Stimulated activated CD4-positive, alpha-beta T cell treated with anti-CD3 and anti-CD28 coated beads, TNF-alpha, amount 100 ng/mL, for 24 hours (primary cell): ENCODE results near the gene ELL2.

Experiments
- DNase-seq, 3 experiments: peaks; one replicate each; pipeline ENCODE4 v3.0.0-alpha.2; 2020; ENCODE audit warnings: low read depth in 3 of 3

The ELL2 gene

DNA sequence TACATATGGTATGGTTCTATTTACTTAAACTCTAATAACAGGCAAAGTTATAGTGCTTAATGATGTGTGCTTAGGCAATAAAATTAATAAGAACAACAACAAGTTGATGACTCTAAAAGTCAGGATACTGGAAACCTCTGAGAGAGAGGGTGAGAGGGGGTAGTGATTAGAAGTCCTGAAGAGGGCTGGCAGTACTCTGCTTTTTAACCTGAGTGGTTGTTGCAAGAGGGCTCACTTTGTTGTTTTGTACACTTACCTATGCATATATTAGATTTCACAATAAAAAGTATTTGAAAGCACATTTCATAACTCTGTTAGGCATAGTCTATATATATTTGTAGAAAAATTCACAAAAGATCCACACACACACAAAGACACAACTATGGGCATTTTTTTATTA is 21.4 kb upstream of the ELL2 start:
- no peak for DNase-seq

GRCh38 chr5:95976606-95977005 is 15.0 kb upstream of the ELL2 start:
- DNase-seq = no peak

GRCh38 chr5:95975703-95976102 is 14.1 kb upstream of the ELL2 start:
- DNase-seq = no peak

- no peak for DNase-seq
These were observed 12.2 kb upstream of the ELL2 start for GRCh38 chr5:95973793-95974325.

- DNase-seq = no peak
These were observed 10.5 kb upstream of the ELL2 start for GRCh38 chr5:95972196-95972595.

DNA sequence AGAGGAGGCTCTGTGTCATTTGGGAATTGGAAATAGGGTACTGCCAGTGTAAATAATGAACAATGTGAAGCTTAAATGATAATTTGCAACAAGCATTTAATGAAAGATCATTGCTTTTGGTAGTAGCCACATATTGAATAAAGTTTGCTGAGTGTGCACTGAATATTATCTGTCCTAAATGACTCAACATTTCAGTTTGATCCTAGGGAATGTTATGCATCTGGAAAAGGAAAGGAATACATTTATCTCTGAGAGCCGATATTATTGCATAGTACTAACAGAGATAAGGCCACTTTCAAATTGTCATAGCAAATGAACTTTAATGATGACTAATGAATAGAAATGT is 8.7 kb upstream of the ELL2 start:
- no peak for DNase-seq

GRCh38 chr5:95969651-95970358 is 8.2 kb upstream of the ELL2 start:
- DNase-seq = no peak

- DNase-seq = no peak
These were observed 7.4 kb upstream of the ELL2 start for GRCh38 chr5:95969055-95969454.

DNA sequence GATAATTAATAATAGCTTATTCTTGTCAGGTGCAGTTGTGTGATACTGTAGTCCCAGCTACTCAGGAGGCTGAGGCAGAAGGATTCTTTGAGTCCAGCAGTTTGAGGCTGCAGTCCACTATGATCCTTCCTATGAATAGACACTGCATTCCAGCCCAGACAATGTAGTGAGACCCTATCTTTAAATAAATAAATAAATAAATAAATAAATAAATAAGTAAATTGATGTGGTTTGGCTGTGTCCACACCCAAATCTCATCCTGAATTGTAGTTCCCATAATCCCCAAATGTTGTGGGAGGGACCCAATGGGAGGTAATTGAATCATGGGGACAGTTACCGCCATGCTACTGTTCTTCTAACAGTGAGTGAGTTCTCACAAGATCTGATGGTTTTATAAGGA is 5.6 kb upstream of the ELL2 start:
- no peak for DNase-seq

DNA sequence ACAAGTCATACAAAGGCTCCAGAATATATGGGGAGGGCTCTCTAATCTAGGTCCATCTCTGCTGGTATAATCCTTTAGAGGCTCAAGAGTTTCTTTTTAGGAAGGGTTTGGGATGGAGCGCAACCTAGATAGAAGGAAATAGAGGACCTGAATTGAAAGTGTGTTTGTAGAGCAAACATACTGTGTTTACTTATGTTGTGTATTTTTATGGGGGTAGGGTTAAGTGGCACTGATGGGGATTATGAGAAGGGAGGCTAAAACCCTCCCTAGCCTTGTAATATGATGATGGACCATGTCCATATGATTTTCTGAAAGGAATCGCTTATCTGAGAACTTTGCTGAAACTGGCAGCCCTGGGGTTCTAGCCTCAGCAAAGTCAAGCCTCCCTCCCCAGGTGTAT is 4.4 kb upstream of the ELL2 start:
- no peak for DNase-seq

DNA sequence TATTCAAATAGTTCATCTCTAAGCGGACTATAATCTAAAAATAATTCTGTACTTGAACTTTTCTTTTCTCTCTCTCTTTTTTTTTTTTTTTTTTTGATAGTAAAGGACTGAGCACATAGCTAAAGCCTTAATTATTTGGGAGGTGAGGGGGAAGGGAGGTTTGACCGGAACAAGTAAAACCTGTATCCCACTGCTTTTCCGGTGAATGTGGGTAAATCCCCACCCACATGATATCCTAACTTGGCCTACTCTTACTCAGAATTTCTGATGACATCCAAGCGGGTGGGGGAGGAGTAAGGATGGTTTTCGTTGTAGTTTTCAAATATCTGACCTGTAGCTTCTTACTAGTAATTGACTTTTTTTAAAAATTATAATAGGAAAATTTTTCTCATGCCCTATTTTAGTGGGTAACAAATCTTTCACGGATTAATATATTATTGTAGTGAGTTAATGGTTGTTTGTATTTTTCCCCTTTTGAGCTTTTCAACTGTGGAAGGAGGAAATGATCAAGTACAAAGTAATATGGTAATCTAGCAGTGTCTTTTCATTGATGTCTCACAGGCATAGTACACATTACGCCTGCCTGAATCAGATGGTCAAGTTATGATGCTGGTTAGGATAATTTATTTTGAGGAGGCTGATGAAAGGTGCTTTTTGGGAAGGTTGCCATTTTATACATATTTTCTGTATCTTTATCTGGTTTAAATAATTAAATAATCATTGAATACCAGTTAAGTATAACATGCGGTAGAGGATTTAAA is 2.2 kb upstream of the ELL2 start:
- peak in 1 of 3 experiments; percentile 20 for DNase-seq

GRCh38 chr5:95962785-95963184 is 1.1 kb upstream of the ELL2 start:
- DNase-seq = no peak

DNA sequence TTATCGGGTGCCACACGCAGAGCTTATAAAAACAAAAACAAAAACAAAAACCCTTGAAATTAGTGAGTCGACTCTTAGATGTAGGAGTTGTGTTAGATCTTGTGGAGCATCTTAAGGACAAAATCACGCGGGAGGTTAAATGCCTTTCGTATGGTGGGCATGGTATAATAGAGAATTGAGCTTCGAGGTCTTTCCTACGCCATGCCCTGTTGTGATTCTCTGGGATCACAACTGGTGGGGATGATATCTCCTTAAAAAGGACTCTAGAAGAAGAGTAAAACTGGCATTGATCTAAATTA is 773 bp upstream of the ELL2 start:
- DNase-seq = no peak

DNA sequence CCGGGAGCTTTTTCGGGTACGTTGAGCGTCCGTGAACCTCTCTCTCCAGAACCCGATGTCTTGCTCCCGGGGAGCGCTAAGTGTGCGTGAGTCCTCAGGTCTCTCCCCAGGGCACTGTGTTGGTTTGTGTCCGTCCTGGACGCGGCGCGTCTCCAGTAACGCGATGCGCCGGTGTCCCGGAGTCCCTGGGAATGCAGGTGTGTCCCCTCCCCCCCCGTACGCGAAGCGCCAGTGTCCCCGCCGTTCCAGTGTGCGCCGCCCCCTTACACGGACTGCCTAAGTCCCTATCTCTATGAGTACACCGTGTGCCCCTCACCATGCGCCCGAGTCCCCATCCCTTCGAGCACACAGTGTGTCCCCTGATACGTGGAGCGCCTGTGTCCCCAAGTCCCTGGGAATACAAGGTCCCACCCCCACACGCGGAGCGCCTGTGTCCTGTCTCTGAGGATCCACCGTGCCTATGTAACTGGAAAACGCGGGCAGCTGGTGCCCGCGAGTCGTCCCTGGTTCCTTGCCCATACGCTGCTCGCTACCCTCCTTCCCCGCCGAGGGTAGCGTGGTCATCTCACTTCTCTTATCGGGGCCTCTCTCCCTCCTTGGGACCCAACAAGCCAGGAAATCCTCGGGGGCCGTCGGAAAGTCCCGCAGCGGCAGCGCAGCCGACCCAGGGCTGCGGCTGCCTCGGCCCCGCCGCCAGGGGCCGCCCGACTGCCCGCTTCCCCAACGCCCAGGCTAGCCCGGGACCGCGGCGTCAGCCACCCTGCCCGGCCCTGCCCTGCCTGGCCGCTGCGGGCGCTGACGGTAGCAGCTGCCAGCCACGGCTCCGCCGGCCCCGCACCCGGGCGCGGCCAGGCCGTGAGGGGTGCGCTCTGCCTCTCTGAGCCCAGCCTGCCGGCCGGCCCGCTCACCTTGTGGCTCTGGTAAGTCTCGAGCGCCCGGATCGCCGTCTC is 709 bp downstream of the ELL2 start:
- peak; percentile 37 to 72 (median 55) for DNase-seq

GRCh38 chr5:95959888-95960666 is 1.6 kb downstream of the ELL2 start:
- DNase-seq = no peak

DNA sequence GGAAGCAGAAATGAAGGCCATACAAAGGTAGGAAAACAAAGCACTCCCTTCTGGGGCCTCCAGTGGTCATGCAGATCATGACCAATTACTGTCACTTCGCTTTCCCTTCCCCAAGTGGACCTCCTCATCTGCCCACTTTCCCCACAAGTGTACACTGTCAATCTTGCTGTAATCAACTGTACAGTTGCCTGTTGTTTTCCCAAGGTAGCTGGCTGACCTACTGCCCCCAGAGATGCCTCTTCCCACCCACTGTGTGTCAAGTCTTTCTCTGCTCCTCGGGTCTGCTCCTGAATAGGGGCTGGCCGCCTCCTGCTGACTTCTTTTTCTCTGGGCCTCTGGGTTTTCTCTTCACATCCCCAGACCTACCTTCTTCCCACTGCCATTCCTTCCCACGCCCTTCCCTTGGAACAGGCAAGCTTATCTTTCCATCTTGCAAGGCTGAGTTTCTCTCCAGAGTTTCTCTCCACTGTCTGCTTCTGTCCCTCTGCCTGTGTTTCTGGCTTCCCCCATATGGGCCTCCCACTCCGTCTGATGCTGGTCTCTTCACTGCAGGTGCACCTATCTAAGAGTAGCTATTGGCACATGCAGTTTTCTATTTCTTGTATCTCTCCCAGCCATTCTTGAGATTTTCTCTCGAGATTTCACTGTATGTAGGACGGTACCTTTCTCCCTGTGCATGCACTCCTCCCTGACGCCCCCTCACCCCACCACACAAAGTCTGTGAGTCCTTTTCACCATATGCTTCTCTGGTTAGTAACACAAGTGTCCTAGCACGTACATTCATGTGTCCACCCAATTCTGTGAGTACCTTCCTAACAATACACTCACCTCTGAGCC is 2.4 kb downstream of the ELL2 start:
- DNase-seq = no peak

GRCh38 chr5:95958310-95959014 is 3.2 kb downstream of the ELL2 start:
- DNase-seq = no peak

DNA sequence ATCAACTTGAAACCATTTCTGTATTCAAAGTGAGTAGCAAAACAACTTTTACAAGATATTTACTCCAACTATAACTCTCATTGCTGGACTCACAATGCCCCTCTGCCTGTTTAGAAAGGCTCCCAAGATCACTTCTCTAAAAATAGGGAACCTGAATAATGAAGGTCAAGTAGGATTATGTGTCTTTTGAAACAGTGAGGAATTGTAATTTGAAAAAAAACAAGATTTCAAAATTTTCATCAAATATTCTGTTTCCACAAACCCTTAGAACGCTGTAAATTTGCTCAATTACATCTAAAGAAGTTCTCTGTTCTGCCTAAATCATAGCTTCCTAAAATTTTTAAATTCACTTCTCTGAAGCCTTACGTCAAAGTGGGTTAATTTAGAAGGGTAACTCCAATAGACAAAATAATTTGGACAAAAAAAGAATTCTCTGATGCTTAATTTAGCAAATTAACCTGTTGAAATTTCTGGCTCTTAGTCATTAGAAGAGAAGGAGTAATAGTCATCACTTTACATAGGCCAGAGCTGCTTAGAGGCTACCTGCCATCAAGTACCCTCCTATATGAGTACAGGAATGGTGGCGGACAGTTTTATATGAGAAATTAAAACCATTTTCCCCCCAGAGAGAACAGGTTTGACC is 4.0 kb downstream of the ELL2 start:
- DNase-seq = no peak

- no peak for DNase-seq
These were observed 4.8 kb downstream of the ELL2 start for GRCh38 chr5:95956900-95957293.
